HG02571 (cell line): ENCODE data around the gene PSMD14.
A peak's percentile ranks its signal among the peaks of the same experiment; 100 is the strongest.

Source experiments
- ATAC-seq: cut with Tn5 transposase; IDR thresholded peaks from one replicate; pipeline ENCODE4 v1.9.1; 2021; ENCODE audit warnings: mild to moderate bottlenecking, moderate library complexity; ENCODE audit not compliant: unreplicated experiment

The PSMD14 gene

GRCh38 chr2:161381546-161381945, 73.3 kb downstream of the PSMD14 start:
- no peak for ATAC-seq

GRCh38 chr2:161382747-161383146, 74.5 kb downstream of the PSMD14 start:
- no peak for ATAC-seq

- ATAC-seq, result peak; percentile 70
Measured at GRCh38 chr2:161384864-161385263, 76.6 kb downstream of the PSMD14 start.

- ATAC-seq, result peak; percentile 60
Measured at GRCh38 chr2:161386228-161386824, 78.1 kb downstream of the PSMD14 start.

- no peak for ATAC-seq
Measured at GRCh38 chr2:161388146-161388779, 80.0 kb downstream of the PSMD14 start.

GRCh38 chr2:161391737-161392506, 83.7 kb downstream of the PSMD14 start:
- ATAC-seq, result no peak

- no peak for ATAC-seq
Measured at GRCh38 chr2:161400076-161400475, 91.9 kb downstream of the PSMD14 start.

GRCh38 chr2:161402297-161402696, 94.1 kb downstream of the PSMD14 start:
- ATAC-seq, result no peak

- ATAC-seq, result no peak
Measured at GRCh38 chr2:161406316-161406715, 98.1 kb downstream of the PSMD14 start.

GRCh38 chr2:161407597-161407996, 99.4 kb downstream of the PSMD14 start:
- no peak for ATAC-seq

GRCh38 chr2:161409308-161409907, 101.2 kb downstream of the PSMD14 start:
- no peak for ATAC-seq

GRCh38 chr2:161412346-161412745, 104.1 kb downstream of the PSMD14 start:
- no peak for ATAC-seq

- peak; percentile 32 for ATAC-seq
Measured at GRCh38 chr2:161414042-161415033, 106.1 kb downstream of the PSMD14 start.

GRCh38 chr2:161415034-161415986, 107.1 kb downstream of the PSMD14 start:
- peak; percentile 34 for ATAC-seq

- no peak for ATAC-seq
Measured at GRCh38 chr2:161415987-161416707, 107.9 kb downstream of the PSMD14 start, which contains the start of gene TBR1. TSS of gene TBR1 (plus strand) at chr2:161416297. CDS start at chr2:161416411, 114 bp downstream.

GRCh38 chr2:161416708-161417437, 108.6 kb downstream of the PSMD14 start:
- ATAC-seq, result no peak

- ATAC-seq, result no peak
Measured at GRCh38 chr2:161417438-161418274, 109.4 kb downstream of the PSMD14 start.
